OCI-LY7 (cell line): ENCODE results near the gene ARHGEF4.

ENCODE experiments used
- CTCF ChIP-seq: fragments of 200-600 bp; sonication (generic); conservative IDR thresholded peaks from 2 replicates; pipeline ENCODE4 v1.5.1; 2014; ENCODE audit warnings: mild to moderate bottlenecking, antibody characterized with exemption, low read length, moderate library complexity, mixed read lengths
- EZH2phosphoT487 ChIP-seq: fragments of 200-600 bp; sonication (generic); IDR thresholded peaks from 2 replicates; pipeline ENCODE4 v1.6.1; 2018; ENCODE audit warnings: low read depth, borderline replicate concordance, mild to moderate bottlenecking, mixed run types, antibody characterized with exemption, low read length, moderate library complexity, mixed read lengths

DNA sequence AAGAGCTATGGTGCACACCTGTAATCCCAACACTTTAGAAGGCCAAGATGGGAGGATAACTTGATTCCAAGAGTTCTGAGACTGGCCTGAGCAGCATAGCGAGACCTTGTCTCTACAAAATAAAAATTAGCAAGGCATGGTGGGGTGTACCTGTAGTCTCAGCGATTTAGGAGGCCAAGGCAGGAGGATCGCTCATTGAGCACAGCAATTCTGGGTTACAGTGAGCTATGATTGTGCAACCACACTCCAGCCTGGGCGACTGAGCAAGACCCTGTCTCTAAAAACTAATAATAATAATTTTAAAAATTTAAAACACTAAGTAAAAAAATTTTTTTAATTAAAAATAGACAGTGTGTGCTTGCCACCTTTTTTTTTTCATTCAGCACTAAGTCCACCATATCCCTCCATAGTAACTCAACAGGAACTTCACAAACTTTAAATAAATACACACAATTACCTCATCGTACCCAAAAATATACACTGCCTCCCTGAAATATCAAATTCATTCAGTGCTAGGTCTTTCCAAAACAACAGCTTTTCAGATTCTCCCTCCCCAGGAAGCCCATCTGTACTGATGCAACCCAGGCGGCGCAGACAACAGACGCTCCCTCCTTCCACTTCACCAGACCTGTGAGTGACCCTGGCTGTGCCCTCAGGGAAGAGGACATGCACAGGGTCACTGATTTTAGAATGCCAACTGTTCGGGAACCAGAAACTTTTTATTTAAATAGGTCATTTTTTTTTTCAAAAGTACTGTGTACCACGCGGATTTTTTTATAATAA is 227.0 kb downstream of the ARHGEF4 start:
- TF ChIP-seq CTCF (no peak), EZH2phosphoT487 (no peak)
